ENCODE results near the gene TACSTD2. TPM values are rescaled to one million over a fixed set of nuclear protein-coding genes. Genes with fewer than 3 reads are reported as not detected.
"Not testable (repeated sequence)": the region's sequence is repeated elsewhere in the genome, so short reads cannot be mapped to it uniquely, and the experiment has no call there.

The TACSTD2 gene
- total RNA-seq, 1 donor from 2014 or later, result 203 TPM

DNA sequence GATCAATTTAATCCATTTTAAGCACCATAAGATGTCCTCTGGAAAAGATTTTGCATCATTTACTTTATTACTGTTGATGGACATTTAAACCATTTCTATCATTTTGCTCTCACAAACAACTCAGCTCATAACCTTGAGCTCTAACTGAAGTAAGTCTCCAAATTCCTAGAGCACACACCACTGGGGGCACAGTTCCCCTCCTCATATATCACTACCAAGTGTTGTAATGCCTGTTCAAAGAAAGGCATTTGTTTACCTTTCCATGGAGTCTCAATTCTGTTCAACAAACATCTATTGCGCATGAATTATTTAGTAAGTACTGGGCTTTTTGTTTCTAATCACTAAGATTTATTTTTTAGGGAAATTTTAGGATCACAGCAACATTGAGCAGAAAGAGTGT, 21.7 kb downstream of the TACSTD2 start:
- Histone ChIP-seq H3K27me3 (no peaks in the 10 kb centered on the region), H3K4me3 (no peak overlapping the region), H3K36me3 (no peaks in the 10 kb centered on the region), H3K27ac (no peak overlapping the region), H3K9me3 (no peaks in the 10 kb centered on the region), H3K4me1 (no peaks in the 10 kb centered on the region)
- no peak for TF ChIP-seq POLR2AphosphoS5 (IDR thresholded peaks at IDR 0.05; ENCODE audit: insufficient read depth in 1 of 2, low read depth in 1 of 2)
- no peak for TF ChIP-seq POLR2A (IDR thresholded peaks at IDR 0.05)
- TF ChIP-seq, protein P1, sequence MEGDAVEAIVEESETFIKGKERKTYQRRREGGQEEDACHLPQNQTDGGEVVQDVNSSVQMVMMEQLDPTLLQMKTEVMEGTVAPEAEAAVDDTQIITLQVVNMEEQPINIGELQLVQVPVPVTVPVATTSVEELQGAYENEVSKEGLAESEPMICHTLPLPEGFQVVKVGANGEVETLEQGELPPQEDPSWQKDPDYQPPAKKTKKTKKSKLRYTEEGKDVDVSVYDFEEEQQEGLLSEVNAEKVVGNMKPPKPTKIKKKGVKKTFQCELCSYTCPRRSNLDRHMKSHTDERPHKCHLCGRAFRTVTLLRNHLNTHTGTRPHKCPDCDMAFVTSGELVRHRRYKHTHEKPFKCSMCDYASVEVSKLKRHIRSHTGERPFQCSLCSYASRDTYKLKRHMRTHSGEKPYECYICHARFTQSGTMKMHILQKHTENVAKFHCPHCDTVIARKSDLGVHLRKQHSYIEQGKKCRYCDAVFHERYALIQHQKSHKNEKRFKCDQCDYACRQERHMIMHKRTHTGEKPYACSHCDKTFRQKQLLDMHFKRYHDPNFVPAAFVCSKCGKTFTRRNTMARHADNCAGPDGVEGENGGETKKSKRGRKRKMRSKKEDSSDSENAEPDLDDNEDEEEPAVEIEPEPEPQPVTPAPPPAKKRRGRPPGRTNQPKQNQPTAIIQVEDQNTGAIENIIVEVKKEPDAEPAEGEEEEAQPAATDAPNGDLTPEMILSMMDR (IDR thresholded peaks at IDR 0.05), result no peak
- intact Hi-C loops (cut with DNase I), result no loop called here
- no peak for DNase-seq (ENCODE audit: extremely low spot score in 2 of 2)

DNA sequence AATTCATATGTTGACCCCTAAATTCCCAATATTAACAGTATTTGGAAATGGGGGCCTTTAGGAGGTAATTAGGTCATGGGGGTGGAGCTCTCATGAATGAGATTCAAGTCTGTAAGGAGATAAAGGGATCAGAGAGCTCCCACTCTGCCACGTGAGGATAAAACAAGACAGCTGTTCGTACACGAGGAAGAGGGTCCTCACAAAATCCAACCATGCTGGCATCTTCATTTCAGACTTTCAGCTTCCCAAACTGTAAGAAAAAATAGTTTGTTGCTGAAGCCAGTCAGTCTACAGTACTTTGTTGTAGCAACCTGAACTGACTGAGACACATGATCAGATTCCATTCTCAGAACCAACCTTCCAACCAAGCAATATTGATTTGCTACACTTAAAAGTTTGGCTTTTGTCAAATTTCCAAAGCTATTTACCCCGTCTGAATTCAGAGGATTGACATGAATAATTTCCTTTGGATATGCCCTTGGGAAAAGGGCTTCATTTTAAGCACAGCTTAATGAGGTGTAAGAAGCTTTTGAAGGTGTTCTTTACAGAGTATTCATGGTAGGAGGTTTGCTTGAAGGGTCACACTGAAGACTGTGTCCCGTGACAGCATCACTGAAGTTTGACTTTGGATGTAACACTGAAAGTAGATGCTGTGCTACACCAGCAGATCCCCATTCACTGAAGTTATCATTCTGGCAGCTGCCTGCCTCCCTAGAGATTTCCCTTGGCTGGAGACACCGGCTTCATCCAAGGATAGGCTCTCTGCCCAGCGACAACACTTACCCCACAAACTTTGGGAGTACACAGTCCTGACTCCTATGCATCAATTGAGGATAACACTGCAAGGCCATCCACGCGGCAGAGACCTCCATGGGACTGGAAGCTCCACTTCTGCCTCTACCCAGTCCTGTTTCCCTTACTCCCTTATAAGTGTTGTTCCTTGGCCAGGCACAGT, 25.6 kb downstream of the TACSTD2 start:
- no peak overlapping the region for H3K4me3 ChIP-seq
- H3K9me3 ChIP-seq, result no peaks in the 10 kb centered on the region
- no peak overlapping the region for H3K27ac ChIP-seq
- TF ChIP-seq POLR2AphosphoS5 (IDR thresholded peaks at IDR 0.05; ENCODE audit: insufficient read depth in 1 of 2, low read depth in 1 of 2), result no peak
- no peak for TF ChIP-seq POLR2A (IDR thresholded peaks at IDR 0.05)
- TF ChIP-seq, protein P1 (IDR thresholded peaks at IDR 0.05), result no peak
- DNase-seq (ENCODE audit: extremely low spot score in 2 of 2), result no peak
- H3K36me3 ChIP-seq, result no peaks in the 10 kb centered on the region
- H3K4me1 ChIP-seq, result peaks cover 11% of the 10 kb centered on the region
- intact Hi-C loops (cut with DNase I), result no loop called here
- no peaks in the 10 kb centered on the region for H3K27me3 ChIP-seq

DNA sequence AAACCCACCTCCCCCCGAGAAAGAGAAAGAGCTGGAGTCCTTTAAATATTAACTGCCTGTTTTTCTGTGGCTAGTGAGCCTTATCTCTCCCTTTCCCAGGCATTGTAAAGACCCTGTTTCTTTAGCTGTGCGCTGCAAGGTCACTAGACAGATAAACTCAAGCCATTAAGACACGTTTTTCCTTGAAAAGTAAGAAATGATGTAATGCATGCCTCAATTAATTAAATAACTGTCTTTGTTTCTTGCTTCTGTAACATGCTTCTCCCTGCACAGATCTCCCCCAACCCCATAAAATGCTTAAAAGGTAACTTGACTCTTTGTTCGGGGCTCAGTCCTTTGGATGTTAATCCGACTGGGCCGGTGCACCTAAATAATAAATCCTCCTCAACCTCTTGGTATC, 27.8 kb downstream of the TACSTD2 start:
- intact Hi-C loops (cut with DNase I), result not testable (repeated sequence)

DNA sequence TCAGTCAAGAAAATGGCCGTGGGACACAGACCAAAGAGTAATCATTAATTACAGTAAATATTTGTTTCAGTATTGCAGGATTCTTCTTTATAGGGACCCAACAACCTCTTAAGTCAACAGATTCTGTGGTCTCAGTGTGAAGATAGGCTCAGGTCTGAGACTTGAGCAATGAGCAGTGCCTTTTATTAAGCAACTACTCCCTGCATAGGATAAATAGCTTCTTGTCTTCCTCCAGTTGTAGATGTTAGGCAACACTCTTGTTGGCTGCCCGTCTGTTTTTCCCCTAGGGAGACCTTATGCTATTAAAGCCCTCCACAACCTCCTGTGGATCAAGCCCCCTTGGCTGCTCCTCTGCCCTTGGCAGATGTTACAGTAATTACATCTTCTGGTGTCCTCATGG, 28.7 kb downstream of the TACSTD2 start:
- no peak for DNase-seq (ENCODE audit: extremely low spot score in 2 of 2)
- Histone ChIP-seq H3K27me3 (no peaks in the 10 kb centered on the region), H3K4me3 (no peak overlapping the region), H3K9me3 (no peaks in the 10 kb centered on the region), H3K27ac (no peak overlapping the region), H3K36me3 (no peaks in the 10 kb centered on the region), H3K4me1 (peaks cover 26% of the 10 kb centered on the region)
- intact Hi-C loops (cut with DNase I), result no loop called here
- TF ChIP-seq, protein P1 (IDR thresholded peaks at IDR 0.05), result no peak
- no peak for TF ChIP-seq POLR2AphosphoS5 (IDR thresholded peaks at IDR 0.05; ENCODE audit: insufficient read depth in 1 of 2, low read depth in 1 of 2)
- TF ChIP-seq POLR2A (IDR thresholded peaks at IDR 0.05), result no peak

More for the DNA sequence above, 27.8 kb downstream of the TACSTD2 start:
- H3K27me3 ChIP-seq; H3K9me3 ChIP-seq; DNase-seq (ENCODE audit: extremely low spot score in 2 of 2); H3K27ac ChIP-seq; H3K36me3 ChIP-seq; H3K4me3 ChIP-seq: not testable (repeated sequence)
- H3K4me1 ChIP-seq, result peaks cover 25% of the 10 kb centered on the region

DNA sequence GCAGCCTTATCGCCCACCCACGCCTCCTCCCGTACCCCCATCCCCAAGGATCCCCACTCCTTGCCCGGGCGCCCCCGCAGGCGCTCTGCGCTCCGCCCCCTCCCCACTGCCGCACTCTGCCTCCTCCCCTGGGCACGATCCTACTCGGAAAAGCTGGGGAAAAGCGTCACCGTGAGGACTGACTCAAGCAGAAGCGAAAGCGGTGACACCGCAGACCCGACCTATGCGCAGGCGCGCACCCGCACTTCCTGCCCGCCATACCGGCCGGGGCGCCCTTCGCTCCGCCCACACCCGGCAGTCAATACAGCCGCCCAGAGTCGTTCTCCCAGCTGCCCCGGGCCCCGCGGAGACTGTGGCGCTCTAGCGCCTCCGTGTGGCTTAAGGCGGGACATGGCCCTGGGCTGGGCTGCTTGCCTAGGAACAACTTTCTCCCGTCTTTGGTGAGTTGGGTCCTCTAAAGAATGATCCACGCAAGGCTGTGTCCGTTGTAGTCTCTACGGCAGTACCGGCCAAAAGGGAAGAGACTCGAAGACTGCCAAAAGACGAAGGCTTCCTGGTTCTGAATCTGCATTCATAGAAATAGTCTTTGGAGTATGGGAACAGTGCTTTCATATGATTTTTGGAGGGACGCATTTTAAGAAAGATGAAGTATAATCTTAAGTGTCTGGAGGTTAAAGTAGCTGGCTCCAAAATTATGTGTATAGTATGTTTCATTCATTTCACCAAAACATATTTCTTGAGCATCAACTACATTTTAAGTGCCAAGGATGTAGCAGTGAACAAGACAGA, 30.3 kb downstream of the TACSTD2 start, which contains the start of gene OMA1:
TSS of gene OMA1 (minus strand) at position 207 of the 789 bp plus-strand sequence. CDS start 7,432 bp downstream, outside the sequence.
- Histone ChIP-seq H3K4me3 (peak within 1 kb of the TSS; percentile 81 to 82), H3K27me3 (no peaks in the 10 kb centered on the region), H3K9me3 (no peaks in the 10 kb centered on the region), H3K27ac (peak within 1 kb of the TSS; percentile 99), H3K36me3 (no peaks in the 10 kb centered on the region), H3K4me1 (peaks cover 33% of the 10 kb centered on the region)
- peak; percentile 97 to 98 for DNase-seq (ENCODE audit: extremely low spot score in 2 of 2)
- TF ChIP-seq POLR2A (IDR thresholded peaks at IDR 0.05) (peak in 1 of 2 donors; percentile 85), POLR2AphosphoS5 (IDR thresholded peaks at IDR 0.05; ENCODE audit: insufficient read depth in 1 of 2, low read depth in 1 of 2) (peak; percentile 86 to 90)
- TF ChIP-seq, protein P1 (IDR thresholded peaks at IDR 0.05), result peak; percentile 91 to 99 (median 96)
- intact Hi-C loops (cut with DNase I), result no loop called here
